GM10266 (cell line): ENCODE results near the gene KLHL1.
"Not testable (repeated sequence)": the region's sequence is repeated elsewhere in the genome, so short reads cannot be mapped to it uniquely, and the experiment has no call there.

Source experiments
- DNase-seq: peaks from one replicate; pipeline ENCODE4 v3.0.0; 2012; ENCODE audit errors: extremely low spot score
- TF ChIP-seq, protein P1 (sequence below): IDR thresholded peaks from 2 replicates; pipeline ENCODE4 v1.5.1; 2012; ENCODE audit warnings: mild to moderate bottlenecking, low read depth; ENCODE audit not compliant: control insufficient read depth, insufficient read depth; ENCODE audit errors: missing control alignments

Gene KLHL1, protein sequence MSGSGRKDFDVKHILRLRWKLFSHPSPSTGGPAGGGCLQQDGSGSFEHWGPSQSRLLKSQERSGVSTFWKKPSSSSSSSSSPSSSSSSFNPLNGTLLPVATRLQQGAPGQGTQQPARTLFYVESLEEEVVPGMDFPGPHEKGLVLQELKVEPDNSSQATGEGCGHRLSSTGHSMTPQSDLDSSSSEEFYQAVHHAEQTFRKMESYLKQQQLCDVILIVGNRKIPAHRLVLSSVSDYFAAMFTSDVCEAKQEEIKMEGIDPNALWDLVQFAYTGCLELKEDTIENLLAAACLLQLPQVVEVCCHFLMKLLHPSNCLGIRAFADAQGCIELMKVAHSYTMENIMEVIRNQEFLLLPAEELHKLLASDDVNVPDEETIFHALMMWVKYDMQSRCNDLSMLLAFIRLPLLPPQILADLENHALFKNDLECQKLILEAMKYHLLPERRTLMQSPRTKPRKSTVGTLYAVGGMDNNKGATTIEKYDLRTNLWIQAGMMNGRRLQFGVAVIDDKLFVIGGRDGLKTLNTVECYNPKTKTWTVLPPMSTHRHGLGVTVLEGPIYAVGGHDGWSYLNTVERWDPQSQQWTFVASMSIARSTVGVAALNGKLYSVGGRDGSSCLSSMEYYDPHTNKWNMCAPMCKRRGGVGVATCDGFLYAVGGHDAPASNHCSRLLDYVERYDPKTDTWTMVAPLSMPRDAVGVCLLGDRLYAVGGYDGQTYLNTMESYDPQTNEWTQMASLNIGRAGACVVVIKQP

DNA sequence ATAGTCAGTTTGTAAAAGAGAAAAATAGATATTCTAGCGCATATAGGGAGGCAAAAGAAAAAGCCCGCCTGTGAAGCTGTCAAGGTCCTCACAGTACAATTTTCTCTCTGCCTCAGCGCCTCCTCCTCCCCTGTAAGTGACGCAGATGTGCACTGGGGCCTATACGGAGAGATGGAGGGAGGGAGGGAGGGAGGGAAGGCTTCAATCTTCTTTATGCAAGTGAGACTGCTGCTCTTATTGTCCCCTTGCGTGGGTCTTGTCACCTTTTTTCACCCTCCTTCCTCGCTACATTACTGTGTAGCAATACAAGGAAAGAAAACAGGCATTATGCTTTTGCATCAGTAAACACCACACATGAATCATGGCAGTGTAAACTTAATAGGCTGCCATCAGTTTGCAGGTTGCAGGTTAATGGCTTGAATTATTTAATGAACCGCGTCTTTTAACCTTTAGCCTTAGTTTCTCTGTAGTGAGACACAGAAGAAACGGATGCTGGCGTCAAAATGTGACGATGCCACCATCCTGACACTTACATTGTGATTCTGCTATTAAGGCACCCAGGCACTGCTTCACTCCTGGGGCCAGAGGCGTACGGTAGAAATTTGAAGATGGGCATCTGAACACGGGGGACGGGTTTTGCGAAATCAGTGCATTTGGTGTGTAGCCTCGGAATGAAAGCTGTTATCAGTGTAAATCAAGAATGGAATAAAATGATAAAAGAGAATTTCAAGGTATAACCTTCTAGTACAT, at the start of gene KLHL1:
TSS of gene KLHL1 (minus strand) at position 97 of the 750 bp plus-strand sequence. CDS start 753 bp downstream, outside the sequence.
- TF ChIP-seq, protein P1, sequence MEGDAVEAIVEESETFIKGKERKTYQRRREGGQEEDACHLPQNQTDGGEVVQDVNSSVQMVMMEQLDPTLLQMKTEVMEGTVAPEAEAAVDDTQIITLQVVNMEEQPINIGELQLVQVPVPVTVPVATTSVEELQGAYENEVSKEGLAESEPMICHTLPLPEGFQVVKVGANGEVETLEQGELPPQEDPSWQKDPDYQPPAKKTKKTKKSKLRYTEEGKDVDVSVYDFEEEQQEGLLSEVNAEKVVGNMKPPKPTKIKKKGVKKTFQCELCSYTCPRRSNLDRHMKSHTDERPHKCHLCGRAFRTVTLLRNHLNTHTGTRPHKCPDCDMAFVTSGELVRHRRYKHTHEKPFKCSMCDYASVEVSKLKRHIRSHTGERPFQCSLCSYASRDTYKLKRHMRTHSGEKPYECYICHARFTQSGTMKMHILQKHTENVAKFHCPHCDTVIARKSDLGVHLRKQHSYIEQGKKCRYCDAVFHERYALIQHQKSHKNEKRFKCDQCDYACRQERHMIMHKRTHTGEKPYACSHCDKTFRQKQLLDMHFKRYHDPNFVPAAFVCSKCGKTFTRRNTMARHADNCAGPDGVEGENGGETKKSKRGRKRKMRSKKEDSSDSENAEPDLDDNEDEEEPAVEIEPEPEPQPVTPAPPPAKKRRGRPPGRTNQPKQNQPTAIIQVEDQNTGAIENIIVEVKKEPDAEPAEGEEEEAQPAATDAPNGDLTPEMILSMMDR: no peak
- DNase-seq: no peak

DNA sequence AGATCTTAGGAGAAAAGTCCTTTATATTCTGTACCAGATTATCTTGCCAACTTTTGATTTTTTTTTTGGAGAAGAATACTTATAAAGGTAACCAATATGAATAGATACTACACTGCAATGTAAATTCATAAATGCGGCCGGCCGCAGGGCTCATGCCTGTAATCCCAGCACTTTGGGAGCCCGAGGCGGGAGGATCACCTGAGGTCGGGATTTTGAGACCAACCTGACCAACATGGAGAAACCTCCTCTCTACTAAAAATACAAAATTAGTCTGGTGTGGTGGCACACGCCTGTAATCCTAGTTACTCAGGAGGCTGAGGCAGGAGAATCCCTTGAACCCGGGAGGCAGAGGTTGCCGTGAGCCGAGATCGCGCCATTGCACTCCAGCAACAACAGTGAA, 34.4 kb upstream of the KLHL1 start:
- DNase-seq: not testable (repeated sequence)

DNA sequence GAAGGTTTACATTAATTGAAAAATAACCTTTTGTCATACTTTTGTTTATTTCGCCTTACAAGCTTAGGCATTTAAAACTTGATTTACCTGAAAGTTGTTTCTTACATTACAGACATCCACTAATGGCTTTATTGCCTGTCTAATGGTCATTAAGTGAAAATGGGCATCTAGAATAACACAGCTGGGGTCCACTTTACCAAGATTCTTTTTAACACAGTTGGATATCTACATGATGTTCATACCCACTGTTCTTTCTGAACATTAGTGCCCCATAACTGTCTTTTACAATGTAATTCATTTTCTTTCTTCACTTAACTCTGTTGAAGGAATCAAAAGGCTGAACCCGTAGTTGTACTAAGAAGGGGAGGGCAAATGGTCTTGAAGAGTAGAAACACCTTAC, 19.8 kb upstream of the KLHL1 start:
- TF ChIP-seq, protein P1: no peak
- DNase-seq: no peak

- DNase-seq: no peak
- TF ChIP-seq, protein P1: no peak
These were observed 17.4 kb upstream of the KLHL1 start for GRCh38 chr13:70125693-70126092.

GRCh38 chr13:70117338-70117905, 9.2 kb upstream of the KLHL1 start:
- no peak for DNase-seq
- TF ChIP-seq, protein P1: no peak

DNA sequence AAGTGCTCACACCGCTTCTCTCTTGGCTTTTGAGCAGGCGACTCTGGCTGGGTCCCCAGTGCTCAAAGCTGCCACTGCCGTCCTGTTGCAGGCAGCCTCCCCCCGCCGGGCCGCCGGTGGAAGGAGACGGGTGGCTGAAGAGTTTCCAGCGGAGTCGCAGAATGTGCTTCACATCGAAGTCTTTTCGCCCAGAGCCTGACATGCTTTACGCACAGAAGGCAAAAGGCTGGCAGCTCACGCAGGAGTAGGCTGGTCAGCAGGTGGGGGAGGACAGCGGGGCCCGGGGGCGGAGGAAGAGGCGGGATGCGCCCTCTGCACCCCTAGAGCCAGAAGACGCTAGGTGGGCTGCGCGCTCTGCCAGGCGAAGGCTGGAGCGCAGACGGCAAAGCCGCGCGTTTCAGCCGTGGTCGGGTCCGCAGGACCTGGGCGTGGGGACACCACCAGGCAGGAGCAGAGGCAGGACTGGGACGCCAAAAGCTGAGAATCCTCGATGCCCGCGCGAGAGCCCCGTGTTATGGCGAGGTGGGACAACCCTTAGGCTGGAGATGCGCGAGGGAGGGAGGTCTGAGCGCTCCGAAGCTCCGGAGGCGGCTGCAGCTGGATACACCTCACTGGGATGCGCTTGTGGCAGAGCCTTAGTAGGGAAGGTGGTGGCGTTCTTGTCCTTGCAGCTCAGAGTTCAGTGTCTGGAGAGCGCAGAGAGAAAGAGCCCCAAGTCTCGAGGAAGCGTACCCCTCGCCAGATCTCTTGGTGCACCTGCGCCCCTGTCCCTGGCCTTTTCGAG, 562 bp downstream of the KLHL1 start, which contains the start of gene ATXN8OS:
TSS of gene ATXN8OS (plus strand) at position 329 of the 784 bp plus-strand sequence.
- no peak for DNase-seq
- TF ChIP-seq, protein P1: no peak
